Lower leg skin (tissue), 4 donors: ENCODE measurements around the gene SPATA7. TPM values are rescaled to one million over a fixed set of nuclear protein-coding genes. Genes with fewer than 3 reads are reported as not detected.
"Not testable (repeated sequence)": the region's sequence is repeated elsewhere in the genome, so short reads cannot be mapped to it uniquely, and the experiment has no call there.

Experiments used
- DNase-seq, 2 donors: peaks; one replicate each; pipeline ENCODE4 v3.0.0-alpha.2; 2019; ENCODE audit warnings: low spot score in 2 of 2
- H3K4me3 ChIP-seq: fragments of 200-600 bp; sonication (generic); 2 replicates; pipeline ENCODE4 v1.5.1; 2017; ENCODE audit warnings: mild to moderate bottlenecking, low read depth; ENCODE audit not compliant: poor library complexity, severe bottlenecking
- CTCF ChIP-seq, 3 donors: fragments of 450-650 bp; IDR thresholded peaks; one replicate each; pipeline ENCODE4 v1.5.1; 2016; ENCODE audit warnings: antibody characterized with exemption in 3 of 3, mild to moderate bottlenecking in 3 of 3, moderate library complexity in 2 of 3
- POLR2A ChIP-seq, 2 donors: fragments of 450-650 bp; IDR thresholded peaks; one replicate each; pipeline ENCODE4 v1.6.1; 2016 to 2017; ENCODE audit warnings: antibody characterized with exemption in 2 of 2, mild to moderate bottlenecking in 1 of 2, moderate library complexity in 1 of 2
- WGBS, 2 donors: methylation state at CpG; one replicate each; pipeline ENCODE4 v1.1.5; 2018; 5-methylcytosine and 5-hydroxymethylcytosine counted together
- intact Hi-C: fragments of 100-400 bp; cut with DNase I; formaldehyde crosslinking; loops from one replicate; pipeline ENCODE4 v1.15.0; 2023; ENCODE audit warnings: low total_unique reads
- total RNA-seq, 4 donors: library from RNA; depleted of rRNA; stranded (reverse); fragments of >200 nt; gene quantifications; one replicate each; pipeline ENCODE4 v1.1.0, GENCODE V29; 2016

SPATA7 gene
- total RNA-seq, 4 donors from 2014 or later: 5.2 to 17.0 (median 11.7) TPM

GRCh38 chr14:88364710-88365413 is 20.6 kb upstream of the SPATA7 start:
- TF ChIP-seq POLR2A (IDR thresholded peaks at IDR 0.05) (no peak), CTCF (IDR thresholded peaks at IDR 0.05) (no peak)
- intact Hi-C loops: no loop called here
- WGBS, 2 donors: 65 to 71% methylated on average over 4 of the region's 4 CpGs
- DNase-seq: no peak
- no peak overlapping the region for H3K4me3 ChIP-seq

- no peak for TF ChIP-seq POLR2A (IDR thresholded peaks at IDR 0.05)
- no peak for TF ChIP-seq CTCF (IDR thresholded peaks at IDR 0.05)
- intact Hi-C loops: no loop called here
- H3K4me3 ChIP-seq: no peak overlapping the region
- no peak for DNase-seq
- 67 to 80% methylated on average over 1 of the region's 1 CpG for WGBS, 2 donors
These were observed 16.0 kb upstream of the SPATA7 start for GRCh38 chr14:88369496-88369895.

- TF ChIP-seq CTCF (IDR thresholded peaks at IDR 0.05) (no peak), POLR2A (IDR thresholded peaks at IDR 0.05) (no peak)
- DNase-seq: no peak
- no peak overlapping the region for H3K4me3 ChIP-seq
- WGBS, 2 donors: 68 to 82% methylated on average over 5 of the region's 5 CpGs
- intact Hi-C loops: no loop called here
These were observed 5.6 kb upstream of the SPATA7 start for GRCh38 chr14:88379706-88380343.

- no peak overlapping the region for H3K4me3 ChIP-seq
- 22 to 41% methylated on average over 3 of the region's 3 CpGs for WGBS, 2 donors
- TF ChIP-seq POLR2A (IDR thresholded peaks at IDR 0.05) (no peak), CTCF (IDR thresholded peaks at IDR 0.05) (no peak)
- intact Hi-C loops: no loop called here
- no peak for DNase-seq
These were observed 5.1 kb upstream of the SPATA7 start for GRCh38 chr14:88380405-88380804.

- intact Hi-C loops, H3K4me3 ChIP-seq, DNase-seq: not testable (repeated sequence)
- WGBS, 2 donors: 93 to 94% methylated on average over 12 of the region's 12 CpGs
These were observed 3.8 kb upstream of the SPATA7 start for GRCh38 chr14:88381634-88382033.

GRCh38 chr14:88384718-88385117 is 739 bp upstream of the SPATA7 start:
- TF ChIP-seq POLR2A (IDR thresholded peaks at IDR 0.05) (no peak), CTCF (IDR thresholded peaks at IDR 0.05) (no peak)
- no peak for DNase-seq
- peak overlapping the region; percentile 71 for H3K4me3 ChIP-seq
- intact Hi-C loops: no loop called here
- 1 to 4% methylated on average over 3 of the region's 3 CpGs for WGBS, 2 donors
